Panc1 (cell line): ENCODE data around the gene PRCC. TPM values are rescaled to one million over a fixed set of nuclear protein-coding genes. Genes with fewer than 3 reads are reported as not detected.

Experiments
- ATAC-seq: fragments of 200-7000 bp; cut with Tn5 transposase; 2 replicates; pipeline ENCODE4 v1.9.1; 2020; ENCODE audit warnings: mild to moderate bottlenecking, moderate library complexity
- BruUV-seq: library from RNA; stranded (reverse); fragments of 400-500 nt; replicated peaks from 2 replicates; lab custom pipeline; 2021; lab: Mats Ljungman, UMichigan
- CTCF ChIA-PET: fragments of 300-600 bp; sonication (Branson Sonifier 250); formaldehyde crosslinking; loops from one replicate; lab custom pipeline; 2022; ENCODE audit warnings: antibody characterized with exemption; lab: Charles Lee
- POLR2A ChIA-PET: fragments of 300-600 bp; sonication (Branson Sonifier 250); formaldehyde crosslinking; loops from one replicate; lab custom pipeline; 2022; ENCODE audit warnings: antibody characterized with exemption; lab: Charles Lee
- DNase-seq: peaks from one replicate; pipeline ENCODE4 v3.0.0-alpha.2; 2010; ENCODE audit warnings: low read depth, low spot score
- H3K27ac ChIP-seq: 2 replicates; pipeline ENCODE4 v1.5.1; 2011; ENCODE audit warnings: mild to moderate bottlenecking, low read length, inconsistent platforms
- H3K27me3 ChIP-seq: fragments of 200-500 bp; sonication (Bioruptor generic); 2 replicates; pipeline ENCODE4 v1.6.0; 2014; ENCODE audit warnings: low read length, inconsistent platforms; ENCODE audit not compliant: control insufficient read depth, insufficient read depth
- H3K36me3 ChIP-seq: fragments of 200-500 bp; sonication (Bioruptor generic); 2 replicates; pipeline ENCODE4 v1.5.1; 2014; ENCODE audit warnings: inconsistent platforms, mild to moderate bottlenecking, low read length, moderate library complexity; ENCODE audit not compliant: control insufficient read depth, insufficient read depth
- H3K4me1 ChIP-seq: 2 replicates; pipeline ENCODE4 v1.5.1; 2011; ENCODE audit warnings: inconsistent platforms, mild to moderate bottlenecking, low read length, moderate library complexity; ENCODE audit not compliant: control insufficient read depth, insufficient read depth
- H3K4me3 ChIP-seq, 2 experiments: 2 replicates each; pipeline ENCODE4 v1.5.1; 2011 to 2012; ENCODE audit warnings: low read depth in 2 of 2, low read length in 2 of 2, mild to moderate bottlenecking in 2 of 2, inconsistent platforms in 1 of 2, moderate library complexity in 1 of 2
- H3K9me3 ChIP-seq: fragments of 200-500 bp; sonication (Bioruptor generic); 2 replicates; pipeline ENCODE4 v1.5.1; 2014; ENCODE audit warnings: low read depth, mild to moderate bottlenecking, inconsistent platforms, low read length, moderate library complexity; ENCODE audit not compliant: control insufficient read depth, insufficient read depth
- CTCF ChIP-seq: fragments of 450-650 bp; IDR thresholded peaks from 2 replicates; pipeline ENCODE4 v1.5.1; 2017; ENCODE audit warnings: mild to moderate bottlenecking
- POLR2AphosphoS5 ChIP-seq: IDR thresholded peaks from 2 replicates; pipeline ENCODE4 v1.6.1; 2012; ENCODE audit warnings: mild to moderate bottlenecking, low read depth, low read length, moderate library complexity
- REST ChIP-seq, 2 experiments: IDR thresholded peaks; 2 replicates each; pipeline ENCODE4 v1.6.1; 2011 to 2012; ENCODE audit warnings: low read depth in 2 of 2, control low read depth in 1 of 2, low read length in 1 of 2, mild to moderate bottlenecking in 1 of 2, moderate library complexity in 1 of 2; ENCODE audit not compliant: insufficient read depth in 1 of 2
- SIN3A ChIP-seq: IDR thresholded peaks from 2 replicates; pipeline ENCODE4 v1.6.1; 2012; ENCODE audit warnings: low read depth, mild to moderate bottlenecking, low read length, moderate library complexity, borderline replicate concordance; ENCODE audit not compliant: insufficient read depth
- TCF7L2 ChIP-seq: IDR thresholded peaks from 2 replicates; pipeline ENCODE4 v1.6.1; 2011; ENCODE audit warnings: mild to moderate bottlenecking, low read depth, low read length, inconsistent platforms
- in situ Hi-C: cut with HindIII; loops from 2 replicates; pipeline ENCODE4 v1.10.0; 2016; ENCODE audit warnings: low sequenced_read_pairs, low pct_unique_long_range_greater_than_20kb
- intact Hi-C: fragments of 100-400 bp; cut with micrococcal nuclease; formaldehyde crosslinking; loops from one replicate; pipeline ENCODE4 v1.10.0; 2022; ENCODE audit not compliant: unreplicated experiment
- total RNA-seq: library from RNA; stranded (reverse); gene quantifications from one replicate; pipeline ENCODE4 v1.2.1, GENCODE V29; 2021; ENCODE audit not compliant: unreplicated experiment

The PRCC gene
- total RNA-seq, 1 experiment from 2014 or later = 78.5 TPM

GRCh38 chr1:156789621-156790318 lies 22.4 kb downstream of the PRCC start:
- TSS peak; percentile 51 for BruUV-seq
- Histone ChIP-seq H3K36me3 (peaks cover 7% of the 10 kb centered on the region; the same call in 1 of the 2 replicates), H3K9me3 (no peaks in the 10 kb centered on the region), H3K4me3 (no peak overlapping the region), H3K27ac (no peak overlapping the region), H3K27me3 (no peaks in the 10 kb centered on the region), H3K4me1 (no peaks in the 10 kb centered on the region)
- in situ Hi-C loops (no loop called here), intact Hi-C loops (no loop called here)
- ATAC-seq (no peak), DNase-seq (no peak)
- TF ChIP-seq CTCF (no peak), TCF7L2 (no peak), SIN3A (no peak), REST (IDR thresholded peaks at IDR 0.05; ENCODE audit: insufficient read depth in 1 of 2, low read depth in 2 of 2, low read length in 1 of 2) (no peak), POLR2AphosphoS5 (no peak)
- POLR2A ChIA-PET = interaction anchor here (0.6 kb wide), 1 partner anchor 23 kb away, joined by 6 read pairs; no protein-coding TSS in a partner anchor
- CTCF ChIA-PET = no interaction called here

GRCh38 chr1:156794506-156795373 lies 27.4 kb downstream of the PRCC start:
- Histone ChIP-seq H3K27ac (no peak overlapping the region), H3K36me3 (peaks cover 28% of the 10 kb centered on the region; the same call in 1 of the 2 replicates), H3K27me3 (no peaks in the 10 kb centered on the region), H3K4me3 (no peak overlapping the region), H3K9me3 (no peaks in the 10 kb centered on the region), H3K4me1 (no peaks in the 10 kb centered on the region)
- ATAC-seq (no peak), DNase-seq (no peak)
- TF ChIP-seq REST (IDR thresholded peaks at IDR 0.05; ENCODE audit: insufficient read depth in 1 of 2, low read depth in 2 of 2, low read length in 1 of 2) = no peak
- TF ChIP-seq TCF7L2 = 0 out of 2 replicates have a peak, but pooled peaks have one; percentile 16
- no TSS peak for BruUV-seq
- ChIA-PET CTCF (interaction anchor here (0.7 kb wide), 1 partner anchor 41 kb away, joined by 4 read pairs; no protein-coding TSS in a partner anchor), POLR2A (no interaction called here)
- intact Hi-C loops (no loop called here), in situ Hi-C loops (no loop called here)
